SK-N-SH (cell line): ENCODE data around the gene PSMB8.

Experiments
- CTCF ChIP-seq: fragments of 200-600 bp; sonication (generic); IDR thresholded peaks from 2 replicates; pipeline ENCODE4 v1.6.1; 2017; ENCODE audit warnings: antibody characterized with exemption, mild to moderate bottlenecking, moderate library complexity
- GABPA ChIP-seq: IDR thresholded peaks from 2 replicates; pipeline ENCODE4 v1.4.0; 2012; ENCODE audit warnings: low read depth, mild to moderate bottlenecking
- POLR2AphosphoS5 ChIP-seq: IDR thresholded peaks from 2 replicates; pipeline ENCODE4 v1.6.1; 2012; ENCODE audit warnings: low read depth, low read length
- REST ChIP-seq: IDR thresholded peaks from 2 replicates; pipeline ENCODE4 v1.6.1; 2012; ENCODE audit warnings: mild to moderate bottlenecking, low read depth, low read length, moderate library complexity
- SIN3A ChIP-seq: IDR thresholded peaks from 2 replicates; pipeline ENCODE4 v1.6.1; 2012; ENCODE audit warnings: low read depth, mild to moderate bottlenecking, low read length, moderate library complexity, borderline replicate concordance
- TF ChIP-seq, protein P1 (sequence below): fragments of 150-350 bp; IDR thresholded peaks from 2 replicates; pipeline ENCODE4 v1.6.1; 2016; ENCODE audit warnings: mild to moderate bottlenecking, low read depth, low read length

DNA sequence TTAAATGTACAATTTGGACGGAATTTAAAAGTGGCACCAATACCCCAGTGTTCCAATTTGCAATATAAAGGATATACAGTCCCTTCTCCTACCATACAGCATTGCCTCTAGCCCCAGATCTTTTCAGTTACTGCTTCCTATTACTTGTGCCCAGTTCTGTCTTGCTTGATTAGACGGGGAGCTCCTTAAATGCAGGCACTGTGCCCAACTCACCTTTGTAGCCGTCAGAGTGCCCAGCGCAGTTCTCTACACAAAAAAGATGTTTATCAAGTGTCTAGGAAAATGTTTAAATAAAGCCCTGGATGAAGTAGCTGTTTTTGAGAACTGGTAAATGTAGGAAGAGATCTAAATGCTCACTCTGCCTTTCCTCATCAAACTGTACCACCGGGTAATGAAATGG, 12.9 kb downstream of the PSMB8 start:
- TF ChIP-seq SIN3A (no peak), CTCF (no peak), POLR2AphosphoS5 (no peak), REST (no peak), GABPA (no peak)
- TF ChIP-seq, protein P1, sequence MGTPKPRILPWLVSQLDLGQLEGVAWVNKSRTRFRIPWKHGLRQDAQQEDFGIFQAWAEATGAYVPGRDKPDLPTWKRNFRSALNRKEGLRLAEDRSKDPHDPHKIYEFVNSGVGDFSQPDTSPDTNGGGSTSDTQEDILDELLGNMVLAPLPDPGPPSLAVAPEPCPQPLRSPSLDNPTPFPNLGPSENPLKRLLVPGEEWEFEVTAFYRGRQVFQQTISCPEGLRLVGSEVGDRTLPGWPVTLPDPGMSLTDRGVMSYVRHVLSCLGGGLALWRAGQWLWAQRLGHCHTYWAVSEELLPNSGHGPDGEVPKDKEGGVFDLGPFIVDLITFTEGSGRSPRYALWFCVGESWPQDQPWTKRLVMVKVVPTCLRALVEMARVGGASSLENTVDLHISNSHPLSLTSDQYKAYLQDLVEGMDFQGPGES: no peak
